Measurements from ENCODE around the gene INTS2. TPM values are rescaled to one million over a fixed set of nuclear protein-coding genes. Genes with fewer than 3 reads are reported as not detected.

The INTS2 gene
- polyA plus RNA-seq, 3 donors, result 11.0 to 14.2 (median 13.3) TPM

Other genes starting within 250 kb of the INTS2 start
- 10 to 100 TPM; 11.2 to 14.1 (median 12.4) TPM for gene BRIP1, start 64.5 kb downstream of the INTS2 start, polyA plus RNA-seq (ENCODE audit: insufficient read length in 3 of 3)
- 10 to 100 TPM; 46.1 to 52.2 (median 49.0) TPM for gene MED13, start 137.3 kb upstream of the INTS2 start, polyA plus RNA-seq (ENCODE audit: insufficient read length in 3 of 3)

Data from renal cortex interstitium (tissue), 3 donors.